Measurements from ENCODE around the gene HDAC10.
"Not testable (repeated sequence)": the region's sequence is repeated elsewhere in the genome, so short reads cannot be mapped to it uniquely, and the experiment has no call there.

The HDAC10 gene

DNA sequence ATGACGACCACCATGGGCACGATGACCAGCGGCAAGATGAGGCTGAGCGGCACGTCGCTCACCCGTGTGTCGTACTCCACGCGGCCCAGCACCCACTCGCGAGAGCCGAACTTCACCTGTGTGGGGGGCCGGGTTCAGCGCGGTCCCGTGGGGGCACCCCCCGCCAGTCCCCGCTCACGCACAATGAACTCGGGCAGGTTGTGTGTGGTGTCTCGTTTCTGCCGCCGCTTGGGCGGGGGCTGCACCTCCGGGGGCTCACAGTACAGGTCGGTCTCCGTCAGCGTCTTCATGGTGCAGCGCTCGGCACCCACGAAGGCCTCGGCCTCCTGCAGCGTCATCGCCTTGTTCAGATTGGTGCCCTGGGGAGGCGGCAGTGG, 30.3 kb upstream of the HDAC10 start:
- in situ Hi-C loops (cut with HindIII; ENCODE audit: low pct_unique_long_range_greater_than_20kb, low sequenced_read_pairs) = no loop called here
- DNase-seq (ENCODE audit: low read depth in 1 of 2, low spot score in 1 of 2) = no peak
- TF ChIP-seq JUND (IDR thresholded peaks at IDR 0.05; ENCODE audit: low read depth) = no peak

GRCh38 chr22:50280708-50281383, 29.8 kb upstream of the HDAC10 start:
- DNase-seq (ENCODE audit: low read depth in 1 of 2, low spot score in 1 of 2) = no peak
- in situ Hi-C loops (cut with HindIII; ENCODE audit: low pct_unique_long_range_greater_than_20kb, low sequenced_read_pairs) = no loop called here
- no peak for TF ChIP-seq JUND (IDR thresholded peaks at IDR 0.05; ENCODE audit: low read depth)

DNA sequence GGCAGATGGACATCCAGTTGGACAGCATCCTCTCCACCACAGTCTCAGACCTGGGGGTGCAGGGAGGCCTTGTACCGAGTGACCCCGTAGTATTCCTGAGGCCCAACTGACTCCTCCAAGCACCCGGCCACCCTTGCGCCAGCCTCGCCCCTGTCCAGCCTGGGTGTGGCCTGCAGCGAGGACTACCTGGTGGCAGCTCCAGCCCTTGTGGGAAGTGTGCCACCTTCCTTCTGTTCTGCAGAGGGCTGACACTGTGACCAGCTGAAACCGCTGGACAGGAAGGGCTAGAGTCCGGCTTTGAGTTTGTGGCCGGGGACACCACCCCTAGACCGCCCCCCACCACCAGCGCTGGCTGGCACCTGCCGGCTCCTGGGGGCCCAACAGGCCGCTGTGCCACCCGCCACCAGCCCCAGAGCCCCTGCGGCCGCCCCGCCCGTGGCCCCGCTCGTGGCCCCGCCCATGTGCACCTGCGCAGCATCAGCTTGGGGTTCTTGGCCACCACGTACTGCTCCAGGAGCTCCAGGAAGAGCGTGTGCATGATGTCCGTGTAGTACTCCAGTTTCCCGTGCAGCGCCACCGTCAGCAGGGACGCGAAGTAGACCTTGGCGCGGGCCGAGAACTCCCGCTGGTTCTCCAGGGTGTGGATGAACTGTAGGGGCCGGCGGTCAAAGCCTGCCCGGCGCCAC, 29.1 kb upstream of the HDAC10 start:
- DNase-seq (ENCODE audit: low read depth in 1 of 2, low spot score in 1 of 2) = no peak
- in situ Hi-C loops (cut with HindIII; ENCODE audit: low pct_unique_long_range_greater_than_20kb, low sequenced_read_pairs) = no loop called here
- no peak for TF ChIP-seq JUND (IDR thresholded peaks at IDR 0.05; ENCODE audit: low read depth)

- no peak for TF ChIP-seq JUND (IDR thresholded peaks at IDR 0.05; ENCODE audit: low read depth)
- no peak for DNase-seq (ENCODE audit: low read depth in 1 of 2, low spot score in 1 of 2)
- in situ Hi-C loops (cut with HindIII; ENCODE audit: low pct_unique_long_range_greater_than_20kb, low sequenced_read_pairs) = no loop called here
These were observed 28.0 kb upstream of the HDAC10 start for GRCh38 chr22:50278956-50279619.

- no peak for TF ChIP-seq JUND (IDR thresholded peaks at IDR 0.05; ENCODE audit: low read depth)
- in situ Hi-C loops (cut with HindIII; ENCODE audit: low pct_unique_long_range_greater_than_20kb, low sequenced_read_pairs) = no loop called here
- no peak for DNase-seq (ENCODE audit: low read depth in 1 of 2, low spot score in 1 of 2)
These were observed 27.4 kb upstream of the HDAC10 start for GRCh38 chr22:50278461-50278860.

GRCh38 chr22:50277761-50278160, 26.7 kb upstream of the HDAC10 start:
- DNase-seq (ENCODE audit: low read depth in 1 of 2, low spot score in 1 of 2) = no peak
- in situ Hi-C loops (cut with HindIII; ENCODE audit: low pct_unique_long_range_greater_than_20kb, low sequenced_read_pairs) = no loop called here
- no peak for TF ChIP-seq JUND (IDR thresholded peaks at IDR 0.05; ENCODE audit: low read depth)

- no peak for TF ChIP-seq JUND (IDR thresholded peaks at IDR 0.05; ENCODE audit: low read depth)
- peak in 1 of 2 experiments; percentile 78 for DNase-seq (ENCODE audit: low read depth in 1 of 2, low spot score in 1 of 2)
- in situ Hi-C loops (cut with HindIII; ENCODE audit: low pct_unique_long_range_greater_than_20kb, low sequenced_read_pairs) = no loop called here
These were observed 25.1 kb upstream of the HDAC10 start for GRCh38 chr22:50276143-50276542.

GRCh38 chr22:50275181-50276055, 24.4 kb upstream of the HDAC10 start:
- no peak for DNase-seq (ENCODE audit: low read depth in 1 of 2, low spot score in 1 of 2)
- in situ Hi-C loops (cut with HindIII; ENCODE audit: low pct_unique_long_range_greater_than_20kb, low sequenced_read_pairs) = no loop called here
- no peak for TF ChIP-seq JUND (IDR thresholded peaks at IDR 0.05; ENCODE audit: low read depth)

GRCh38 chr22:50274771-50275170, 23.7 kb upstream of the HDAC10 start:
- in situ Hi-C loops (cut with HindIII; ENCODE audit: low pct_unique_long_range_greater_than_20kb, low sequenced_read_pairs) = no loop called here
- TF ChIP-seq JUND (IDR thresholded peaks at IDR 0.05; ENCODE audit: low read depth) = no peak

DNA sequence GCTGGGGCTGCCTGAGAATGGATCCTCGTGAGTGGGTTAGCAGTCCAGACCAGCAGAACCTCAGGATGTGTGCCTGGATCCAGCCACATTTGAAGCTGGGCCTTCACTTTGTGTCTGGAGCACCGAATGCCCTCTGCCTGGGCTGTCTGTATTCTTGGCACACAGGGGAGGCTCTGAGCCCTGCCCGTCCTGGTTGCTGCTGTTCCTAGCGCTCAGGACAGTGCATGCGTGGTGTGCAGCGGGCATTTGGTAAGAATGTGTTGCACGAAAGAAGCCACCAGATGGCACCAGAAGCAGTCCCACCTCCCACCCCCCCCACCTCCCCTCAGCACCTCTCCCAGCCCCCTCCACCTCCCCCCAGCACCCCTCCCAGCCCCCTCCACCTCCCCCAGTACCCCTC, 23.2 kb upstream of the HDAC10 start:
- DNase-seq (ENCODE audit: low read depth in 1 of 2, low spot score in 1 of 2) = peak in 1 of 2 experiments; percentile 77
- in situ Hi-C loops (cut with HindIII; ENCODE audit: low pct_unique_long_range_greater_than_20kb, low sequenced_read_pairs) = no loop called here
- TF ChIP-seq JUND (IDR thresholded peaks at IDR 0.05; ENCODE audit: low read depth) = no peak

More at GRCh38 chr22:50274771-50275170, 23.7 kb upstream of the HDAC10 start:
- DNase-seq (ENCODE audit: low read depth in 1 of 2, low spot score in 1 of 2) = no peak

DNA sequence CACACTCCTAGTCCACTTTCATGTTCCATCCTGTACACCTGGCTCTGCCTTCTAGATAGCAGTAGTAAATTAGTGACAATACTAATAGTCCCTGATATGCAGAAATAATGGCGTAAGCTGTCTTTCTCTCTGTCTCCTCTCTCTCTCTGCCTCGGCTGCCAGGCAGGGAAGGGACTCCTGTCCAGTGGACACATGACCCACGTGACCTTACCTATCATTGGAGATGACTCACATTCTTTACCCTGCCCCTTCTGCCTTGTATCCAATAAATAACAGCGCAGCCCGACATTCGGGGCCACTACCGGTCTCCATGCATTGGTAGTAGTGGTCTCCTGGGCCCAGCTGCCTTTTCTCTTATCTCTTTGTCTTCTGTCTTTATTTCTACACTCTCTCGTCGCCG, 22.7 kb upstream of the HDAC10 start:
- DNase-seq (ENCODE audit: low read depth in 1 of 2, low spot score in 1 of 2); in situ Hi-C loops (cut with HindIII; ENCODE audit: low pct_unique_long_range_greater_than_20kb, low sequenced_read_pairs): not testable (repeated sequence)

DNA sequence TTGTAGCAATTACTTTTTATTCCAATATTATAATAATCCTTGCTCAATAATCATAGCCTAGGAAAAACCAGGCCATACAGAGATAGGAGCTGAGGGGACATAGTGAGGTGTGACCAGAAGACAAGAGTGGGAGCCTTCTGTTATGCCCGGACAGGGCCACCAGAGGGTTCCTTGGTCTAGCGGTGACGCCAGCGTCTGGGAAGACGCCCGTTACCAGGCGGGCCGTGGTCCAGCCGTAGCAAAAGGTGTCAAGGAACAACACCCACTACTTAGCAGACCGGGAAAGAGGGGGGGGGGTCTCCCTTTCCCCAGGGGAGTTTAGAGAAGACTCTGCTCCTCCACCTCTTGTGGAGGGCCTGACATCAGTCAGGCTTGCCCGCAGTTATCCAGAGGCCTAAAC, 22.3 kb upstream of the HDAC10 start:
- DNase-seq (ENCODE audit: low read depth in 1 of 2, low spot score in 1 of 2); in situ Hi-C loops (cut with HindIII; ENCODE audit: low pct_unique_long_range_greater_than_20kb, low sequenced_read_pairs): not testable (repeated sequence)

Data from T47D (cell line).